Inferior parietal cortex (tissue), 1 donor: ENCODE results near the gene PDS5B.
"Not testable (repeated sequence)": the region's sequence is repeated elsewhere in the genome, so short reads cannot be mapped to it uniquely, and the experiment has no call there.

ENCODE experiments used
- DNase-seq: peaks from one replicate; pipeline ENCODE4 v3.0.0-alpha.2; 2016; ENCODE audit errors: extremely low spot score

PDS5B gene

DNA sequence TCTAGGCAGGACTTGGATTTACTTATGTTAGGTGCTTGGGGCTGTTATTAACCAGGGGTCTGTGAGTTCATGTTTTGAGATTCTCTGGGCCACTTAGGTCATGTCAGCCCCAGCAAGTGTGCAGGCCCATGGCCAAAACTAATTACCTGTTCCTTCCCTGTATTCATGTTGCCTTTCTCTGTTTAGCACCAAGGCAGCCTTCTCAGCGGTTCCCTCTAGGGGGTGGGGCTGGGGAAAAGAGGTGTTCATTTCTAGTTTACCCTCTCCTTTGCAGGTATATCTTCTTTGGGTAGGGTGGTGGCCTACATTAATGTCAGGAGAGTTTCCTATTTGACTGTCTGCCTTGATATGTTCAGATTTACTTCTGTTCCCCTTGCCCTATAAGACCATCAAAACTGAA is 61.7 kb downstream of the PDS5B start:
- DNase-seq, result no peak

DNA sequence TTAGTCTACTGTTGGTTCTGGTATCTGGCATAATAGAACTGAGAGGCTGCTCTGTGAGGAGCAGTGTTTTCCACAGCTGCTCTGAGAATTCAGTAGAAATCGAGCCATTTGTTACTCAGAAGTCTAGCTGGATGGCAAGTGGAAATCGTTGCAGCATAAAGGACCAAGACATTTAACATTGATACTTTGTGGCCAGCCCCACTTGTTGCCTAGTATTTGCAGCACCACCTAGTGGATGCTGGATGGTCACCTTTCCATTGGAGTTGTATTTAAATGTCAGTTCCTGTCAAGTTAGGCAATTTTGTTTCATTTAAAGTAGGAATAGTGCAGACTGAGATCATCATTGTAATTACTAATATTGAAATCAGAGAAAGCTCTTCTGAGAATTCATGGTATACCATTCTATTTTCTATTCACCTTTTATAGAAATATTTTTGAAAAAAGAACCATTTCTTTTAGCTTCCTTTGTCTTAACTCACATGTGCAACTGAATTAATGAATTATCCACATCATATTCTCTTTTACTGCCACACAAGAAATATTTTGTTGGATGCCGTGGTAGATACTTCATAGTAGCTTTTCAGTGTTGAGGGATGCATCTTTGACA is 64.6 kb downstream of the PDS5B start:
- DNase-seq, result peak; percentile 72

DNA sequence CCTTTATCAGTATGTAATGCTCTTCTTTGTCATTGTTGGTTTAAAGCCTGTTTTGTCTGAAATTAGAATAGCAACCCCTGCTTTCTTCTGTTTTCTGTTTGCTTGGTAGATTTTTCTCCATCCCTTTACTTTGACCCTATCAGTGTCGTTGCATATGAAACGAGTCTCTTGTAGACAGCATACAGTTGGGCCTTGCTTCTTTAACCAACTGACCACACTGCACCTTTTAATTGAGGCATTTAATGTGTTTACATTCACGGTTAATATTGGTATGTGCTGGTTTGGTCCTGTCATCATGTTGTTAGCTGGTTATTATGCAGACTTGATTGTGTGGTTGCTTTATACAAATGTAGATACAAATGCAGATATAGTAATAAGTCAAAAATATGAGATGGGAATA is 71.1 kb downstream of the PDS5B start:
- DNase-seq, result no peak

DNA sequence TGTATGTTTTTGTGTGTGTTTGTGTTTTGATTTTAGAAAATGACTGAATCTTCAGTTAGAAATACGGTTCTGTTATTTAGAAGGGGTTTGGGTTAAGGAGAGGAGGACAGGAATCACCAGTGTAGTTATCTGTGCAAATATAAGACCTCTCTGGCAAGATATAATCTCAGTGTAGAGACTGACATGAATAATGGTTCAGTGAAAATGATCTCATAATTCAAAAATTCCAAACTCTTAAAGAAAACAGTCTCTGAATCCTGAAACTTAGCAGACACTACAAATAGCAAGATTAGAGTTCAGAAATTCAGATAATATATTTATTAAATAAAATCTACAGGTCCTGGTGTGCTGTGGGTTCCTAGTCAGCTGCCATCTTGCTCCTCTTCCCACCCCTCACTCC is 73.5 kb downstream of the PDS5B start:
- DNase-seq, result no peak

DNA sequence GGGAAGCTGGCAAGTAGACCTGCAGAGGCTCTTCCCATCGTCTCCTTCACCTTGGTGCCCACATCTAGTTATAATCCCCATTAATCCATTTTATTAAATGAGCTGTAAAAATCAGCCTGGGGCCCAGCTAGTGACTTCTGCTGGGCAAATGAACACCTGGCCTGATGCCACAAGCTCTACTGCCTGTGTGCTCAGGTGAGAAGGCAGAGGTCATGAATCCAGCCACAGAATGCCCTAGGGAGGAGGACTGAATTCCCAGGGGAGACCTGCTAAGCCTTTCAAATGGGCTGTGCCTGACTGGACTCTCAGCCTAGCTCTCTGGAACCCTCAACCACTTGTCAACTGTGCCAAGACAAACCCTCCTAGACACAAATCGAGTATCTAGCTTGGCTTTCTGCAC is 74.0 kb downstream of the PDS5B start:
- DNase-seq, result no peak

DNA sequence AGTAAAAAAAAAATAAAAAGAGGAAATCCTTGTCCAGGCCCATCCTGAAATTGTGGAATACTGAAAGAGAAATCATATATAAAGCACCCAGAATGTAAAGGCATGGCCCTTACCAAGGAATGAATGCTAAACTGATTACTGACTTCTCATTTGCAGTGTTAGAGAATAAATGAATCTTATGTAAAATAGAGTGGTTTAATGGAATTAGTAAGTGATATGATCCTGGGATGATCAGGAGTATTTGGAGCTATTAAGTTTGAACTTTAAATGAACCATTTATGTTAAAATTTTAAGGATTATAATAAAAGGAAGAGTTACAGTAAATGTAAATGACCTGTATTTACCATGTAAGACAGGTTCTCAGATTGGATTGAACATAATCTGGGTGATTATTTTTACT is 75.4 kb downstream of the PDS5B start:
- DNase-seq, result no peak

DNA sequence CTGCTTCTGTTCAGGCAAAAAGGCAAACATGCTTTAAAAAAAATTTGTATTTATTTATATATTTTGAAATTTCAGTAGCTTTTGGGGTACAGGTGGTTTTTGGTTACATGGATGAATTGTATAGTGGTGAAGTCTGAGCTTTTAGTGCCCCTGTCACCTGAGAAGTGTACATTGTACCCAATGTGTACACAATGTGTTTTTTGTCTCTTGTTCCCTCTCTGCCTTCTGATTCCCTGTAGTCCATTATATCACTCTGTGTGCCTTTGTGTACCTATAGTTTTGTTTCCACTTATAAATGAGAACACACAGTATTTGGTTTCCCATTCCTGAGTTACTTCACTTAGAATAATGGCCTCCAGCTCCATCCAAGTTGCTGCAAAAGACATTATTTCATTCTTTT is 77.4 kb downstream of the PDS5B start:
- no peak for DNase-seq

DNA sequence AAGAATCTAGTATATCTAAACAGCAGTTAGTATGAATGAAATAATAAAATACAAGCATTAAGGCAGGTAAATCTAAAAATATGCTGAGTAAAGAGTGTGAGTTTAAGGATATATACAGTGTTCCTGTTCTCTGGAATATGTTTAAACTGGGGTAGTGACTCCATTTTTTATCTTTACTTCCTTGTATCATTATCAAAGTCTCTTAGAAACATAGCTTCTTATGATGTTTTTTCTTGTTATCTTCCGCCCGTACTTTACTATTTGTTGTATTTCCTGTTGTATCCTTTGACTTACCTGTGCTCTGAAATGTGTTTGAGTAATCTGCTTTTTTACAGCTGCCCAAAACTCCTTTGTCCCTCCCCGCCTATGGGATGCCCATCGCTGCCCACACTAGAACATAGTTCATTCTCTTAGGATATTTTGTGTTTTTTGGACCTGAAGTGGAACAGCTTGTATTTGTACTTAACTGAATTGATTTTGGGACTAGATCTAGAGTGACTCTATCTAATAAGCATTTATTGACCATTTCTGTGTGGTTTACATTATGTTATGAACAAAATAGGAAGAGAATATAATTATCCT is 80.8 kb downstream of the PDS5B start:
- DNase-seq, result no peak

DNA sequence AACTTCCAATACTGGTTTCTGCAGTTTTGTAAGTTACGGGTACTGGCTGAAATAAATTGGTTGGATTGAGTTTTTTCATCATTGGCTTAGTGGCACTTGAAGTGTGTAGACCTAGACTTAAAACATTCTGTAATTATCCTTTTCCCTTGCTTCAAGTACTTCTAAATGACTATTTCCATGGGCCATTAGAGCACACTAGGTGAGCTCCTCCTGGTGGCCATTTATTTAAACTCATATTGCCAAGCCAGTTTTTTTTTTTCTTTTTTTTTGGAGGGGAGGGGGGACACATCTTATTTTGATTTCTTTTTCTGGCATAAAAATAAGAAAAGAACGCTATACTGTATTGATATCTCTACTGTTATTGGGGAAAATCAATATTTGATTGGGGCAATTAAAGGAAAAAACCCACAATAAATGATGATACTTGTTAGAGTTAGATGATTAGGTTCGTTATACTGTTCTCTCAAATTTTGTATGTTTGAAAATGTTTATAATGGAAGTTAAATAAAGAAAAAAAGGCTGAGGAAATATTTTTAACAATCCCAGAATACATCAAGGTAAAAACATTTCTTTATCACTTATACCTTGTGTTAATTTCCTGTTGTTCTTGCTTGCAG is 82.9 kb downstream of the PDS5B start:
- peak; percentile 20 for DNase-seq

DNA sequence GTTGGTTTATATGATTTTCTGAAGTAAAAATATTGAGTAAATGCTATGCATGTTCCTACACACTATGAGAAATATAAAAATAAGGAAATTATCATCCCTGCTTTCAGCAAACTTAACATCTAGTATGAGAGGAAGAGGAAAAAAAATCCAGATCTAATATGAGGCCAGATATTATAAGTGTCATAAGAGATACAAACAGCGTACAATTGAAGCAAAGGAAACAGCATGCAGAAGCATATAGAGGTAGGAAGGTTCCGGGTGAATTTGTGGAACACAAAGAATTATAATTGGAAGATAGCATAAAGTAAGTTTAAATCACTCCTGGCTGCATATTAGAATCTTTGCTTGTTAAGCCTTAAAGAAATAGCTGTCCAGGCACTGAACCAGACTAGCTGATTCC is 88.3 kb downstream of the PDS5B start:
- no peak for DNase-seq

DNA sequence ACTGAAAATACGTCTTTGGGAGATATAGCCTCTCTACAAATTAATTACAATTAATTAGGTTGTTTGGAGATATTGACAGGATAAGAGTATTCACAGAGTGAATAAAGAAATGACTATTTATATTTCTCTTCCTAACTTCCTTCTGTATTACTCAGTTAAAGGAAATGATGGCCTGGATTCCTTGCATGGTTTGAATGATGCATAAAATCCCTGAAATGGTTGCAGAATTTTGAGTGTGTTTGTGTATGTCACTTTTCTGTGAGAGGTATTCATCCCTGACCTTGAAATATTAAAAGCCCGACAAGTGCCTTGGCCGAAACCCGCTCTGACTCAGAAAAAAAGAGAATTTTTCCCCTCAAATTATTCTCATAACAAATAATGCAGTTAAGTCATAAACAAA is 90.0 kb downstream of the PDS5B start:
- DNase-seq, result no peak

DNA sequence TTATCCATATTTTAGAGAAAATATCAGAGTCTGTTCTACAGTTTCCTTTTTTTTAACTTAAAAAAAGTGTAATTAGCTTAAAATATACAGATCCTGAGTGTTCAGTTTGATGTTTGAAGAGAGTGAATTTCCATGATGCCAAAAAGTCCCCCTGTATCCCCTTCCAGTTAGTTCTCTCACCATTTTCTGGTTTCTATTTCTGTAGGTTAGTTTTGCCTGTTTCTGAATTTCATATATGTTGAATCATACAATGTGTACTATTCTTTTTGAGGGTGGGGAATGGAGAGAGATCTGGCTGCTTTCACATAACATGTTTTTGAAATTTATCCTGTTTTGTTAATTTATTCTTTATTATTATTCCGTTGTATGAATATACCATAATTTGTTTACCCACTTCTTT is 95.9 kb downstream of the PDS5B start:
- DNase-seq, result no peak

DNA sequence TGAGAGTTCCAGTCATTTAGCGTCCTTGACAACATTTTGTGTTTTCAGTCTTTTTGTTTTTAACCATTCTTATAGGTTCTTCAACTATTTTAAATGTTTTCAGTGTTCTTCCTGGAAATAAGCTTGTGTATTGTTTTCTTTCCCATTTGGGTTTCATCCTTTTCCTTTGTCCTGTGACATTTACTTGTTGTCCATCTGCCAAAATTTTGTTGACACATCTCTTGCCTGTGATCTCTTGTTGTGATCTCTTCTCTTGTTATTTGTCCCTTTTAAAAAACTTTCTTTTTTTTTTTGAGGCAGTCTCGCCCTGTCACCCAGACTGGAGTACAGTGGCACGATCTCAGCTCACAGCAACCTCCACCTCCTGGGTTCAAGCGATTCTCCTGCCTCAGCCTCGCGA is 96.5 kb downstream of the PDS5B start:
- DNase-seq, result peak; percentile 7

DNA sequence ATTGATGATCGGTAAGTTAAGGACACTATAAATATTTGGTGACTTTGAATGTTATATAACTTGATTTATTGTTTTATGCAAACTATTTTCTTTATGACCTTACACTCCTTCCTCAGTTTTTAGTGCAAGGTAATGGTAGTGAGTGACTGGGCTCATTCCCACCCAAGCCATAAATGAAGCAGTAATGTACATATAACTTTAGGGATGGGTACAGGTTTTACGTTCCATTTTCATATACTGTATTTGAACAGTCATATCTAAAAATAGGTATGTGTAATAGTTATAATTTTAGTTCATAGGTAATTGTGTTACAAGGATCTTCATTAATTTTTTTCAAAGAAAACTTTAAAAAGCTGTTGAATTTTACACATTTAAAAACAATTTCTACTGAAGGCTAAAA is 101.0 kb downstream of the PDS5B start:
- DNase-seq, result no peak

DNA sequence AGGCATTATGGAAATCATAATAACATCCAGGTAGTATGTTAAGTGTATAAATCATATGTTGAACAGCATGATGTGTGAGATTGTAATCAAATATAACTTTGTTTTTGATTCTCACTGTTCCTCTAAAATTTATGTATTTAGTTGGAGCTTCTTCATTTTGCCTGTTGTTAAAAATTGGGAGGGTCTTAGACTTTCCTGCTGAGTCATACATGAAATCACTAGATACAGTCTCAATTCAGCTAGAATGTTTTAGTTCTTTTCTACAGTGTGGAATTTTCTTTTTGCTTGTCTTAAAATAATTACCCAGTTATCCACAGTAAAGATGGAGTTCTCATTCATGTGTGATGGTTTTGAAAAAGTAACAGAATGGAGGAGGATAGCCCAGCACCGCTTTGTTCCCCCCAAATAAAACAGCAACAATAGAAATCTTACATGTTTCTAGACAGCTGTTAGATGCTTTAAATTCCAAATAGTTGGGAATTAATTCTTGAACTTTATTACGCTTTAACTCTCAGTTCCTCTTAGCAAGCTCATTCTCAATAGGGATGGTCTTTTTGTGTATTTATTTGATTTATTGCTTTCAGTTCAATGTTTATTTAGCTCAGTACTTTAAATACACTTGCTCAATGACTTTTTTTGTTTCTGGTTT is 109.5 kb downstream of the PDS5B start:
- no peak for DNase-seq

DNA sequence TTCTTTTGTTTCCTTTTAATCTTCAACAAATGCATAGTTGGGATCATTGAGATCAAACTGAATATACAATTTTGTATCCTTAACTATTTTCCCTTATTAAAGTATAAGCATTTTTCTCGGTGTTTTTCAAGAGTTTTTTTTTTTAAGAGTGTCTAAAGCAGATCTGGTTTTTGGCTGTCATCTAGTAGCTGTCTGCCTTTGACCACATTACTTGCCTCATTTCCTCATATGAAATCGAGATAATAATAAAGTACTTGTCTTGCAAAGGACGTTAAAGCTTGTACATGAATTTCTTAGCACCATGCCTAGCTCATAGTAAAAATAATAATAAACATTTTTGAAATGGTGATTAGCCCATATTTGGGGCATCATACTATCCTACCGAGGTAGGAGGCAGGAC is 121.2 kb downstream of the PDS5B start:
- no peak for DNase-seq

DNA sequence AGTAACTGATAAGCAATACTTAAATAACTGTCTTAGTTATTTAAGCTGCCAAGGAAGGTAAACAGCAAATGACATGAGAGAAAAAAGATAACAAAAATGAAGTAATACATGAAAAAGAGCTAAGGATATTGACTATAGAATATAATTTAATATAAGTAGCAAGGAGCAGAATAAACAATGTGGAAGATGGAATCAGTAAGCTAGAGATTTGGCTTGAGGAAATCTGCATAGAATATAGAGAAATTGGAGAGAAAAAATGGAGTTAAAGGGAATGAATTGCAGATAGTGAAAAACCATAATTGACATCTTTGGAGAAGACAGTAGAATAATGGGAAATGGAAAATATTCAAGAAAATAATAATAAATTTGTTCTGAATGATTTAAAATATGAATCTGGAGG is 127.1 kb downstream of the PDS5B start:
- DNase-seq, result no peak

DNA sequence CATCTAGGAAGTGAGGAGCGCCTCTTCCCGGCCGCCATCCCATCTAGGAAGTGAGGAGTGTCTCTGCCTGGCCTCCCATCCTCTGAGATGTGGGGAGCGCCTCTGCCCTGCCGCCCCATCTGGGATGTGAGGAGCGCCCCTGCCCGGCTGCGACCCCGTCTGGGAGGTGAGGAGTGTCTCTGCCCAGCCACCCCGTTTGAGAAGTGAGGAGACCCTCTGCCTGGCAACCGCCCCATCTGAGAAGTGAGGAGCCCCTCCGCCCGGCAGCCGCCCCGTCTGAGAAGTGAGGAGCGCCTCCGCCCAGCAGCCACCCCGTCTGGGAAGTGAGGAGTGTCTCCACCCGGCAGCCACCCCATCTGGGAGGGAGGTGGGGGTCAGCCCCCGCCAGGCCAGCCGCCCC is 129.9 kb downstream of the PDS5B start:
- DNase-seq, result not testable (repeated sequence)

DNA sequence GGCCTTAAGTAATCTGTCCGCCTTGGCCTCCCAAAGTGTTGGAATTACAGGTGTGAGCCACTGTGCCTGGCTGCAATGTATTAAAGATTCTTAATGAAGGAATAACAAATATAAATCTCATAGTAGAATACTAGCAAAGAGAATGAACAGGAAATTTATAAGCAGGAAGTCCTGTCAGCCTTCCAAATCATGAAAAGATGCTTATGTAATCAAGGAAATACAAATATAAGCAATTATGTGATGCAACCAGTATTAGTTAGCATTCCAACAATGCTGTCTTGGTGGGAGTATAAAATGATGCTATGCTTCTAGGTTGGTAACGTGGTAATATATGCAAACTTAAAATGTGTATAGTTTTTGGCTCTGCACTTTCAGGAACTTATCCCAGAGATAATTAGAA is 133.8 kb downstream of the PDS5B start:
- DNase-seq, result no peak

DNA sequence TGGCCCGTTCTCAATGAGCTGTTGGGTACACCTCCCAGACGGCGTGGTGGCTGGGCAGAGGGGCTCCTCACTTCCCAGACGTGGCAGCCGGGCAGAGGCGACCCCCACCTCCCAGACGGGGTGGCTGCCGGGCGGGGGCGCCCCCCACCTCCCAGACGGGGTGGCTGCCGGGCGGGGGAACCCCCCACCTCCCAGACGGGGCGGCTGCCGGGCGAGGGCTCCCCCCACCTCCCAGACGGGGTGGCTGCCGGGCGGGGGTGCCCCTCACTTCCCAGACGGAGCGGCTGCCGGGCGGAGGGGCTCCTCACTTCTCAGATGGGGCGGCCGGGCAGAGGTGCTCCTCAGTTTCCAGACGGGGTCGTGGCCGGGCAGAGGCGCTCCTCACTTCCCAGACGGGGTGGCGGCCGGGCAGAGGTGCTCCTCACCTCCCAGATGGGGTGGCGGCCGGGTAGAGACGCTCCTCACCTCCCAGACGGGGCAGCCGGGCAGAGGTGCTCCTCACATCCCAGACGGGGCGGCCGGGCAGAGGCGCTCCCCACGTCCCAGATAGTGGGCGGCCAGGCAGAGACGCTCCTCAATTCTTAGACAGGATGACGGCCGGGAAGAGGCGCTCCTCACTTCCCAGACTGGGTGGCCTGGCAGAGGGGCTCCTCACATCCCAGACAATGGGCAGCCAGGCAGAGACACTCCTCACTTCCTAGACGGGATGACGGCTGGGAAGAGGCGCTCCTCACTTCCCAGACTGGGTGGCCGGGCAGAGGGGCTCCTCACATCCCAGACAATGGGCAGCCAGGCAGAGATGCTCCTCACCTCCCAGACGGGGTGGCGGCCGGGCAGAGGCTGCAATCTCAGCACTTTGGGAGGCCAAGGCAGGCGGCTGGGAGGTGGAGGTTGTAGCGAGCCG is 135.1 kb downstream of the PDS5B start:
- not testable (repeated sequence) for DNase-seq

DNA sequence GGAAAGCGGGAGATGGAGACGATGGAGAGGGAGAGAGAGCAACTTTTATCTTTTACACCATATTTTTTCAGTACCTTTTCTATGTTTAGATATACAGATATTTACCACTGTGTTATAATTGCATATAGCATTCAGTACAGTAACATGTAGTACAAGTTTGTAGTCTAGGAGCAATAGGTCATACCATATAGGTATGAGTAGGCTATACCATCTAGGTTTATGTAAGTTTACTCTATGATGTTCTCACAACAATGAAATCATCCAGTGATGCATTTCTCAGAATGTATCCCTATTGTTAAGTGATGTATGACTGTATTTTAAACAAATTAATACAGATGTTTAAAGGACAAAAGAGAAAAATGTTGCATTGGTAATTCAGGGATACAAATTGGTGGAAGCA is 136.1 kb downstream of the PDS5B start:
- no peak for DNase-seq

DNA sequence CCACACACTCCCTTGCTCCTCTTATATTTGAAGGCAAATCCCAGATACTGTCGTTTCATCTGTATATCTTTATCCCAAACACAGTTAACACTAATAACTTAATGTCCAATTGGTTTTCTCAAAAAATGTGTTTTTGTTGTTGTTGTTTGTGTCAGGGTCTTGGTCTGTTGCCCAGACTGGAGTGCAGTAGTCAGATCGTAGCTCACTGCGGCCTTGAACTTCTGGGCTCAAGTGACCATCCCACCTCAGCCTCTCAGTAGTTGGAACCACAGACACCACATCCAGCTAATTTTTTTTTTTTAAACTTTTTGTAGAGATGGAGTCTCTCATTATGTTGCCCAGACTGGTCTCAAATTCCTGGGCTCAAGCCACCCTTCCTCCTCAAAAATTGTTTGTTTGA is 137.7 kb downstream of the PDS5B start:
- no peak for DNase-seq
